HFFc6 (cell line): ENCODE measurements around the gene SIPA1L3. TPM values are rescaled to one million over a fixed set of nuclear protein-coding genes. Genes with fewer than 3 reads are reported as not detected.

ENCODE experiments used
- DNase-seq: peaks from one replicate; pipeline ENCODE4 v3.0.0-alpha.2; 2018
- H3K27ac Mint-ChIP-seq: 2 replicates; pipeline ENCODE4 v1.8.0; 2020; ENCODE audit warnings: mild to moderate bottlenecking, mixed read lengths
- H3K27me3 Mint-ChIP-seq: 2 replicates; pipeline ENCODE4 v1.8.0; 2021; ENCODE audit warnings: mild to moderate bottlenecking, moderate library complexity, mixed read lengths; ENCODE audit not compliant: insufficient read depth
- H3K36me3 Mint-ChIP-seq: 2 replicates; pipeline ENCODE4 v1.8.0; 2021; ENCODE audit warnings: low read depth, mixed read lengths
- H3K4me1 Mint-ChIP-seq: 2 replicates; pipeline ENCODE4 v1.8.0; 2020; ENCODE audit warnings: low read depth, mixed read lengths
- H3K4me3 Mint-ChIP-seq: 2 replicates; pipeline ENCODE4 v1.8.0; 2020; ENCODE audit warnings: mild to moderate bottlenecking, moderate library complexity, mixed read lengths
- H3K9me3 Mint-ChIP-seq: 2 replicates; pipeline ENCODE4 v1.8.0; 2020; ENCODE audit warnings: mild to moderate bottlenecking, mixed read lengths
- total RNA-seq, 6 experiments: library from RNA; stranded (reverse); fragmentation: NEBNext Ultra II Directional; extraction: Animal tissue kit (Norgen Biotek cat#: 25700); gene quantifications; 2 replicates in 1 of 6; 3 replicates in 5 of 6; pipeline ENCODE4 v1.2.3, GENCODE V29; 2021
- TF ChIP-seq, protein P1 (sequence below): fragments of 200-600 bp; sonication (generic); IDR thresholded peaks from 2 replicates; pipeline ENCODE4 v1.5.0; 2021; ENCODE audit warnings: antibody characterized with exemption, mild to moderate bottlenecking

The SIPA1L3 gene
- total RNA-seq, 6 experiments from 2014 or later, result 34.0 to 46.7 (median 41.8) TPM

- no peak for DNase-seq
- Mint-ChIP-seq H3K36me3 (peaks cover 16% of the 10 kb centered on the region), H3K4me3 (no peak overlapping the region), H3K4me1 (peaks cover 40% of the 10 kb centered on the region), H3K9me3 (no peaks in the 10 kb centered on the region), H3K27ac (no peak overlapping the region), H3K27me3 (peaks cover 2% of the 10 kb centered on the region)
- TF ChIP-seq, protein P1, sequence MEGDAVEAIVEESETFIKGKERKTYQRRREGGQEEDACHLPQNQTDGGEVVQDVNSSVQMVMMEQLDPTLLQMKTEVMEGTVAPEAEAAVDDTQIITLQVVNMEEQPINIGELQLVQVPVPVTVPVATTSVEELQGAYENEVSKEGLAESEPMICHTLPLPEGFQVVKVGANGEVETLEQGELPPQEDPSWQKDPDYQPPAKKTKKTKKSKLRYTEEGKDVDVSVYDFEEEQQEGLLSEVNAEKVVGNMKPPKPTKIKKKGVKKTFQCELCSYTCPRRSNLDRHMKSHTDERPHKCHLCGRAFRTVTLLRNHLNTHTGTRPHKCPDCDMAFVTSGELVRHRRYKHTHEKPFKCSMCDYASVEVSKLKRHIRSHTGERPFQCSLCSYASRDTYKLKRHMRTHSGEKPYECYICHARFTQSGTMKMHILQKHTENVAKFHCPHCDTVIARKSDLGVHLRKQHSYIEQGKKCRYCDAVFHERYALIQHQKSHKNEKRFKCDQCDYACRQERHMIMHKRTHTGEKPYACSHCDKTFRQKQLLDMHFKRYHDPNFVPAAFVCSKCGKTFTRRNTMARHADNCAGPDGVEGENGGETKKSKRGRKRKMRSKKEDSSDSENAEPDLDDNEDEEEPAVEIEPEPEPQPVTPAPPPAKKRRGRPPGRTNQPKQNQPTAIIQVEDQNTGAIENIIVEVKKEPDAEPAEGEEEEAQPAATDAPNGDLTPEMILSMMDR, result no peak
Measured at GRCh38 chr19:37992761-37993160, 85.8 kb downstream of the SIPA1L3 start.

- no peak for DNase-seq
- H3K4me1 Mint-ChIP-seq, result peaks cover 49% of the 10 kb centered on the region
- TF ChIP-seq, protein P1, result no peak
- peak overlapping the region; percentile 70; the same call in 1 of the 2 replicates for H3K27ac Mint-ChIP-seq
- peaks cover 7% of the 10 kb centered on the region for H3K27me3 Mint-ChIP-seq
- no peak overlapping the region for H3K4me3 Mint-ChIP-seq
- H3K36me3 Mint-ChIP-seq, result peaks cover 16% of the 10 kb centered on the region
- H3K9me3 Mint-ChIP-seq, result no peaks in the 10 kb centered on the region
Measured at GRCh38 chr19:37994823-37995130, 87.8 kb downstream of the SIPA1L3 start.

GRCh38 chr19:37995346-37995745 lies 88.3 kb downstream of the SIPA1L3 start:
- Mint-ChIP-seq H3K27ac (peak overlapping the region; percentile 70), H3K9me3 (no peaks in the 10 kb centered on the region), H3K4me1 (peaks cover 54% of the 10 kb centered on the region), H3K36me3 (peaks cover 16% of the 10 kb centered on the region), H3K27me3 (peaks cover 7% of the 10 kb centered on the region), H3K4me3 (no peak overlapping the region)
- TF ChIP-seq, protein P1, result no peak
- DNase-seq, result no peak

GRCh38 chr19:37997911-37998344 lies 90.9 kb downstream of the SIPA1L3 start:
- H3K4me1 Mint-ChIP-seq, result peaks cover 46% of the 10 kb centered on the region
- H3K27ac Mint-ChIP-seq, result peak overlapping the region; percentile 100
- H3K27me3 Mint-ChIP-seq, result peaks cover 8% of the 10 kb centered on the region
- H3K4me3 Mint-ChIP-seq, result peak overlapping the region; percentile 82
- H3K36me3 Mint-ChIP-seq, result peaks cover 16% of the 10 kb centered on the region
- peak; percentile 96 for DNase-seq
- TF ChIP-seq, protein P1, result no peak
- no peaks in the 10 kb centered on the region for H3K9me3 Mint-ChIP-seq

DNA sequence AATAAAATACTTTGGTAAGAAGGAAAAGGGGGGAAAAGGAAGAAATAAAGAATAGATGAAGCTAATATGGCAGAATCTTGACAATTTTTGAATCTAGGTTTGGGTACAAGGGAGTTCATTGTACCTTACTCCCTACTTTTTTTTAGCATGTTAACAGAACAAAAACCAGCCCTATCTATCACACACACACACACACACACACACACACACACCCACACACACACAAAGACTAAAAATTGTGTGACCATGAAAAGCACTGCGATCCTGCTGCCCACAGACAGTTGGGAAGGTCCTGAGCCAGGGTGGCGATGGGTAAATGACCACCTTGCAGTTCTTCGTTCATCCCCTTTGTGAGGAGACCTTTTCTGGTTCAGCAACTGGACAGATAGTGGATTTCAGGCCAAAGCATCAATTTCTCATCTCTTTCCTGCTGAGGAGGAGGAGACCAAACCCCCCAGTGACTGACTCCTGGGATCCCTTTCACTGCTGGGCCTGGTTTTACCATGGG lies 91.8 kb downstream of the SIPA1L3 start:
- Mint-ChIP-seq H3K36me3 (peaks cover 16% of the 10 kb centered on the region), H3K27ac (peak overlapping the region; percentile 100), H3K27me3 (peaks cover 9% of the 10 kb centered on the region), H3K9me3 (no peaks in the 10 kb centered on the region), H3K4me1 (peaks cover 46% of the 10 kb centered on the region), H3K4me3 (peak overlapping the region; percentile 82)
- no peak for DNase-seq
- TF ChIP-seq, protein P1, result no peak
